Left hindlimb (tissue), 1 donor: ENCODE measurements around the gene PHOX2A.

Source experiments
- DNase-seq: peaks from one replicate; pipeline ENCODE4 v3.0.0-alpha.2; 2018

The PHOX2A gene

GRCh38 chr11:72247584-72247983 lies 3.6 kb upstream of the PHOX2A start:
- no peak for DNase-seq

GRCh38 chr11:72245263-72245816 lies 1.4 kb upstream of the PHOX2A start:
- DNase-seq: no peak

- DNase-seq: no peak
These were observed 636 bp upstream of the PHOX2A start for GRCh38 chr11:72244361-72245262.

GRCh38 chr11:72243173-72244059 lies 560 bp downstream of the PHOX2A start:
- DNase-seq: no peak

GRCh38 chr11:72242141-72242540 lies 1.8 kb downstream of the PHOX2A start:
- DNase-seq: no peak

- peak; percentile 33 for DNase-seq
These were observed 2.6 kb downstream of the PHOX2A start for GRCh38 chr11:72241291-72241781.

- DNase-seq: no peak
These were observed 3.3 kb downstream of the PHOX2A start for GRCh38 chr11:72240461-72241290.

- DNase-seq: no peak
These were observed 4.0 kb downstream of the PHOX2A start for GRCh38 chr11:72239849-72240460.

- no peak for DNase-seq
These were observed 4.6 kb downstream of the PHOX2A start for GRCh38 chr11:72239313-72239848.

- no peak for DNase-seq
These were observed 5.3 kb downstream of the PHOX2A start for GRCh38 chr11:72238492-72239312.

- no peak for DNase-seq
These were observed 5.9 kb downstream of the PHOX2A start for GRCh38 chr11:72238040-72238450.

- peak; percentile 26 for DNase-seq
These were observed 6.7 kb downstream of the PHOX2A start for GRCh38 chr11:72237112-72237931.

- no peak for DNase-seq
These were observed 7.2 kb downstream of the PHOX2A start for GRCh38 chr11:72236774-72237111.

- DNase-seq: no peak
These were observed 7.8 kb downstream of the PHOX2A start for GRCh38 chr11:72236083-72236697.

- no peak for DNase-seq
These were observed 8.5 kb downstream of the PHOX2A start for GRCh38 chr11:72235351-72236057.

GRCh38 chr11:72234920-72235319 lies 9.1 kb downstream of the PHOX2A start:
- no peak for DNase-seq

- no peak for DNase-seq
These were observed 9.5 kb downstream of the PHOX2A start for GRCh38 chr11:72234514-72234830.

- DNase-seq: peak; percentile 21
These were observed 10.0 kb downstream of the PHOX2A start for GRCh38 chr11:72233773-72234513.
